HCT116 (cell line): ENCODE data around the gene MYH11. TPM values are rescaled to one million over a fixed set of nuclear protein-coding genes. Genes with fewer than 3 reads are reported as not detected.

Experiments
- ATAC-seq: fragments of 200-7000 bp; cut with Tn5 transposase; 2 replicates; pipeline ENCODE4 v1.9.1; 2020; ENCODE audit warnings: mild to moderate bottlenecking, moderate library complexity
- BruUV-seq: library from RNA; stranded (reverse); fragments of 400-500 nt; replicated peaks from 2 replicates; lab custom pipeline; 2021; lab: Mats Ljungman, UMichigan
- CTCF ChIA-PET: fragments of 300-600 bp; sonication (Branson Sonifier 250); formaldehyde crosslinking; loops from one replicate; lab custom pipeline; 2021; ENCODE audit warnings: antibody characterized with exemption; lab: Charles Lee
- POLR2A ChIA-PET: fragments of 300-600, 350-600 bp; sonication (Branson Sonifier 250); formaldehyde crosslinking; loops from one replicate; lab custom pipeline; 2021; ENCODE audit warnings: antibody characterized with exemption; lab: Charles Lee
- RAD21 ChIA-PET, 2 experiments: fragments of 300-600 bp; sonication (Branson Sonifier 250); formaldehyde crosslinking; loops; one replicate each; lab custom pipeline; 2023; ENCODE audit warnings: low total read pairs in 2 of 2; ENCODE audit not compliant: uncharacterized antibody in 2 of 2, unreplicated experiment in 2 of 2, low non-redundant PET in 1 of 2; lab: Charles Lee
- DNase-seq: peaks from one replicate; pipeline ENCODE4 v3.0.0-alpha.2; 2010; ENCODE audit warnings: low read depth, low spot score
- H2AFZ ChIP-seq: fragments of 200-600 bp; shearing (Covaris generic), sonication (generic); 2 replicates; pipeline ENCODE4 v1.6.1; 2017; ENCODE audit warnings: low read depth, mixed run types, mixed read lengths, antibody characterized with exemption, low read length; ENCODE audit not compliant: poor library complexity, severe bottlenecking
- H3K27ac ChIP-seq: 2 replicates; pipeline ENCODE4 v1.5.1; 2012; ENCODE audit warnings: low read depth, low read length
- H3K27me3 ChIP-seq: fragments of 200-600 bp; sonication (generic); 2 replicates; pipeline ENCODE4 v1.6.1; 2016; ENCODE audit warnings: mixed run types, low read length, mixed read lengths; ENCODE audit not compliant: insufficient read depth
- H3K36me3 ChIP-seq, 2 experiments: fragments of 200-500 bp in 1 of 2; fragments of 200-600 bp in 1 of 2; sonication (Bioruptor generic) in 1 of 2; sonication (generic) in 1 of 2; 2 replicates each; pipeline versions ENCODE4 v1.5.1 to v1.6.1; 2014 to 2016; ENCODE audit warnings: low read length in 2 of 2, inconsistent platforms in 1 of 2, mixed read lengths in 1 of 2, mixed run types in 1 of 2; ENCODE audit not compliant: insufficient read depth in 2 of 2, control insufficient read depth in 1 of 2
- H3K4me1 ChIP-seq, 2 experiments: fragments of 200-600 bp in 1 of 2; sonication (generic) in 1 of 2; 2 replicates each; pipeline versions ENCODE4 v1.5.1 to v1.6.1; 2012 to 2017; ENCODE audit warnings: low read length in 2 of 2, inconsistent platforms in 1 of 2, mild to moderate bottlenecking in 1 of 2, mixed read lengths in 1 of 2, mixed run types in 1 of 2, moderate library complexity in 1 of 2; ENCODE audit not compliant: insufficient read depth in 2 of 2, control insufficient read depth in 1 of 2
- H3K4me2 ChIP-seq: fragments of 200-600 bp; sonication (generic); 2 replicates; pipeline ENCODE4 v1.6.1; 2017; ENCODE audit warnings: mixed run types, low read length, mixed read lengths
- H3K4me3 ChIP-seq, 2 experiments: fragments of 200-600 bp in 1 of 2; sonication (generic) in 1 of 2; replicated peaks in 1 of 2; 2 replicates each; pipeline ENCODE4 v1.5.1; 2011 to 2016; ENCODE audit warnings: low read length in 2 of 2, control low read depth in 1 of 2, low read depth in 1 of 2, mild to moderate bottlenecking in 1 of 2, mixed read lengths in 1 of 2, mixed run types in 1 of 2
- H3K79me2 ChIP-seq: fragments of 200-600 bp; sonication (generic); 2 replicates; pipeline ENCODE4 v1.6.1; 2017; ENCODE audit warnings: mild to moderate bottlenecking, mixed run types, low read length, moderate library complexity, mixed read lengths; ENCODE audit not compliant: insufficient read depth
- H3K9ac ChIP-seq: fragments of 200-600 bp; sonication (generic); 2 replicates; pipeline ENCODE4 v1.6.1; 2016; ENCODE audit warnings: low read length, mixed read lengths
- H3K9me2 ChIP-seq: fragments of 200-600 bp; sonication (generic), shearing (Covaris generic); 2 replicates; pipeline ENCODE4 v1.6.1; 2017; ENCODE audit warnings: mixed run types, mild to moderate bottlenecking, moderate library complexity; ENCODE audit not compliant: insufficient read depth
- H3K9me3 ChIP-seq, 2 experiments: fragments of 200-500 bp in 1 of 2; fragments of 200-600 bp in 1 of 2; sonication (Bioruptor generic) in 1 of 2; sonication (generic) in 1 of 2; 2 replicates each; pipeline ENCODE4 v1.6.1; 2014 to 2017; ENCODE audit warnings: low read length in 2 of 2, mixed read lengths in 2 of 2, inconsistent platforms in 1 of 2, low read depth in 1 of 2, mild to moderate bottlenecking in 1 of 2, mixed run types in 1 of 2, moderate library complexity in 1 of 2; ENCODE audit not compliant: control insufficient read depth in 1 of 2, insufficient read depth in 1 of 2
- H4K20me1 ChIP-seq: fragments of 200-600 bp; sonication (generic), shearing (Covaris generic); 2 replicates; pipeline ENCODE4 v1.6.1; 2017; ENCODE audit warnings: mixed run types, mild to moderate bottlenecking, moderate library complexity; ENCODE audit not compliant: insufficient read depth
- EZH2 ChIP-seq: fragments of 200-600 bp; sonication (generic); IDR thresholded peaks from 2 replicates; pipeline ENCODE4 v1.6.1; 2017; ENCODE audit warnings: antibody characterized with exemption, mixed run types
- FOSL1 ChIP-seq: IDR thresholded peaks from 2 replicates; pipeline ENCODE4 v1.6.1; 2012; ENCODE audit warnings: low read depth
- MAX ChIP-seq: IDR thresholded peaks from 2 replicates; pipeline ENCODE4 v1.6.1; 2012
- REST ChIP-seq: IDR thresholded peaks from 2 replicates; pipeline ENCODE4 v1.6.1; 2012; ENCODE audit warnings: low read depth
- SIN3A ChIP-seq: IDR thresholded peaks from 2 replicates; pipeline ENCODE4 v1.6.1; 2012; ENCODE audit warnings: low read depth
- SRF ChIP-seq: IDR thresholded peaks from 2 replicates; pipeline ENCODE4 v1.6.1; 2012; ENCODE audit warnings: low read depth
- TCF7L2 ChIP-seq: IDR thresholded peaks from 2 replicates; pipeline ENCODE4 v1.7.0; 2011; ENCODE audit warnings: borderline replicate concordance, inconsistent platforms; ENCODE audit not compliant: insufficient read depth, insufficient read length; ENCODE audit errors: extremely low read depth
- intact Hi-C: fragments of 100-400 bp; cut with micrococcal nuclease; formaldehyde crosslinking; loops from 2 replicates; pipeline ENCODE4 v1.10.0; 2022
- total RNA-seq: library from RNA; stranded (reverse); gene quantifications from one replicate; pipeline ENCODE4 v1.2.1, GENCODE V29; 2021; ENCODE audit not compliant: unreplicated experiment
- TF ChIP-seq, protein P1 (sequence below): IDR thresholded peaks from 2 replicates; pipeline ENCODE4 v1.6.1; 2011; ENCODE audit warnings: mild to moderate bottlenecking, low read length, moderate library complexity; ENCODE audit not compliant: insufficient replicate concordance; ENCODE audit errors: extremely low read depth

MYH11 gene
- total RNA-seq, 1 experiment from 2014 or later: 0.61 TPM

GRCh38 chr16:15739464-15739863, 117.4 kb downstream of the MYH11 start:
- no peak for DNase-seq
- no peak for ATAC-seq
- Histone ChIP-seq H3K79me2 (no peaks in the 10 kb centered on the region), H3K9me3 (no peaks in the 10 kb centered on the region), H4K20me1 (no peaks in the 10 kb centered on the region), H3K27ac (no peak overlapping the region), H2AFZ (no peak overlapping the region), H3K9me2 (no peaks in the 10 kb centered on the region), H3K27me3 (no peaks in the 10 kb centered on the region)
- CTCF ChIA-PET: no interaction called here
- RAD21 ChIA-PET: interaction anchor here in 1 of 2 experiments (0.6 kb wide), 1 partner anchor 88 kb away, joined by 7 read pairs; no protein-coding TSS in a partner anchor
- intact Hi-C loops: no loop called here
- TF ChIP-seq MAX (no peak), REST (no peak), SRF (no peak), SIN3A (no peak), FOSL1 (no peak), EZH2 (no peak), TCF7L2 (no peak)
- TF ChIP-seq, protein P1, sequence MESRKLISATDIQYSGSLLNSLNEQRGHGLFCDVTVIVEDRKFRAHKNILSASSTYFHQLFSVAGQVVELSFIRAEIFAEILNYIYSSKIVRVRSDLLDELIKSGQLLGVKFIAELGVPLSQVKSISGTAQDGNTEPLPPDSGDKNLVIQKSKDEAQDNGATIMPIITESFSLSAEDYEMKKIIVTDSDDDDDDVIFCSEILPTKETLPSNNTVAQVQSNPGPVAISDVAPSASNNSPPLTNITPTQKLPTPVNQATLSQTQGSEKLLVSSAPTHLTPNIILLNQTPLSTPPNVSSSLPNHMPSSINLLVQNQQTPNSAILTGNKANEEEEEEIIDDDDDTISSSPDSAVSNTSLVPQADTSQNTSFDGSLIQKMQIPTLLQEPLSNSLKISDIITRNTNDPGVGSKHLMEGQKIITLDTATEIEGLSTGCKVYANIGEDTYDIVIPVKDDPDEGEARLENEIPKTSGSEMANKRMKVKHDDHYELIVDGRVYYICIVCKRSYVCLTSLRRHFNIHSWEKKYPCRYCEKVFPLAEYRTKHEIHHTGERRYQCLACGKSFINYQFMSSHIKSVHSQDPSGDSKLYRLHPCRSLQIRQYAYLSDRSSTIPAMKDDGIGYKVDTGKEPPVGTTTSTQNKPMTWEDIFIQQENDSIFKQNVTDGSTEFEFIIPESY: no peak
- TF ChIP-seq, all 23 proteins: peak for 0
- Histone ChIP-seq H3K4me1 (no peaks in the 10 kb centered on the region), H3K9ac (no peak overlapping the region), H3K4me3 (no peak overlapping the region), H3K4me2 (no peak overlapping the region), H3K36me3 (no peaks in the 10 kb centered on the region)
- no TSS peak for BruUV-seq
- POLR2A ChIA-PET: no interaction called here
